SK-N-SH (cell line): ENCODE measurements around the gene RAMP1. TPM values are rescaled to one million over a fixed set of nuclear protein-coding genes. Genes with fewer than 3 reads are reported as not detected.
"Not testable (repeated sequence)": the region's sequence is repeated elsewhere in the genome, so short reads cannot be mapped to it uniquely, and the experiment has no call there.

ENCODE experiments used
- CTCF ChIA-PET: fragments of 300-600, 350-600 bp; formaldehyde crosslinking; extraction: SDS; loops from one replicate; lab custom pipeline; 2021; lab: Yijun Ruan, JAX
- POLR2A ChIA-PET: fragments of 350-600 bp; sonication (Branson Sonifier 250); formaldehyde crosslinking; extraction: SDS; loops from one replicate; lab custom pipeline; 2020; ENCODE audit warnings: antibody characterized with exemption, inconsistent platforms; lab: Yijun Ruan, JAX
- DNase-seq: peaks from one replicate; pipeline ENCODE4 v3.0.0; 2012
- H2AFZ ChIP-seq: fragments of 200-600 bp; sonication (generic); 2 replicates; pipeline ENCODE4 v1.8.1; 2016; ENCODE audit warnings: antibody characterized with exemption, mild to moderate bottlenecking, low read depth
- H3F3A ChIP-seq: fragments of 200-600 bp; sonication (generic); replicated peaks from 2 replicates; pipeline ENCODE3; 2016; ENCODE audit warnings: antibody characterized with exemption, mild to moderate bottlenecking; ENCODE audit not compliant: insufficient read depth
- H3K27ac ChIP-seq, 2 experiments: fragments of 200-500 bp in 1 of 2; fragments of 200-600 bp in 1 of 2; sonication (Bioruptor generic) in 1 of 2; sonication (generic), shearing (Covaris generic) in 1 of 2; 2 replicates each; pipeline versions ENCODE4 v1.5.1 to v1.6.1; 2014 to 2016; ENCODE audit warnings: low read depth in 2 of 2, inconsistent platforms in 1 of 2, low read length in 1 of 2, mild to moderate bottlenecking in 1 of 2, mixed read lengths in 1 of 2
- H3K27me3 ChIP-seq: fragments of 200-600 bp; sonication (generic), shearing (Covaris generic); 2 replicates; pipeline ENCODE4 v1.6.1; 2016; ENCODE audit warnings: mixed run types; ENCODE audit not compliant: insufficient read depth
- H3K36me3 ChIP-seq, 2 experiments: fragments of 200-500 bp in 1 of 2; fragments of 200-600 bp in 1 of 2; sonication (Bioruptor generic) in 1 of 2; sonication (generic) in 1 of 2; replicated peaks in 1 of 2; 2 replicates each; pipeline versions ENCODE3 to v1.5.1; 2014 to 2016; ENCODE audit warnings: low read length in 1 of 2, mild to moderate bottlenecking in 1 of 2; ENCODE audit not compliant: insufficient read depth in 2 of 2, control insufficient read depth in 1 of 2
- H3K4me1 ChIP-seq, 2 experiments: fragments of 200-500 bp in 1 of 2; fragments of 200-600 bp in 1 of 2; sonication (Bioruptor generic) in 1 of 2; sonication (generic), shearing (Covaris generic) in 1 of 2; 2 replicates each; pipeline versions ENCODE4 v1.5.1 to v1.6.1; 2014 to 2016; ENCODE audit warnings: low read depth in 1 of 2, low read length in 1 of 2, mixed run types in 1 of 2; ENCODE audit not compliant: insufficient read depth in 2 of 2, control insufficient read depth in 1 of 2
- H3K4me2 ChIP-seq: fragments of 200-600 bp; sonication (generic), shearing (Covaris generic); 2 replicates; pipeline ENCODE4 v1.6.1; 2017; ENCODE audit warnings: mixed run types
- H3K4me3 ChIP-seq, 2 experiments: fragments of 200-500 bp in 1 of 2; fragments of 200-600 bp in 1 of 2; sonication (Bioruptor generic) in 1 of 2; sonication (generic), shearing (Covaris generic) in 1 of 2; 2 replicates each; pipeline versions ENCODE4 v1.5.1 to v1.8.1; 2014 to 2016; ENCODE audit warnings: low read depth in 2 of 2, inconsistent platforms in 1 of 2, low read length in 1 of 2, mild to moderate bottlenecking in 1 of 2, mixed read lengths in 1 of 2, moderate library complexity in 1 of 2
- H3K79me2 ChIP-seq: fragments of 200-600 bp; sonication (generic); 2 replicates; pipeline ENCODE4 v1.8.1; 2017; ENCODE audit warnings: mild to moderate bottlenecking; ENCODE audit not compliant: insufficient read depth
- H3K9ac ChIP-seq: fragments of 200-600 bp; sonication (generic); 2 replicates; pipeline ENCODE4 v1.6.1; 2017; ENCODE audit warnings: mixed run types
- H3K9me2 ChIP-seq: fragments of 200-600 bp; sonication (generic); 2 replicates; pipeline ENCODE4 v1.6.1; 2017; ENCODE audit warnings: mixed run types
- H3K9me3 ChIP-seq: fragments of 200-600 bp; sonication (generic); 2 replicates; pipeline ENCODE4 v1.6.1; 2017; ENCODE audit warnings: mixed run types, mild to moderate bottlenecking, moderate library complexity
- H4K20me1 ChIP-seq: fragments of 200-600 bp; sonication (generic); 2 replicates; pipeline ENCODE4 v1.6.1; 2017; ENCODE audit warnings: mild to moderate bottlenecking, mixed run types; ENCODE audit not compliant: insufficient read depth
- CHD2 ChIP-seq: fragments of 150-350 bp; IDR thresholded peaks from 2 replicates; pipeline ENCODE4 v1.6.1; 2018; ENCODE audit warnings: low read length; ENCODE audit not compliant: partially characterized antibody
- CTCF ChIP-seq: fragments of 200-600 bp; sonication (generic); IDR thresholded peaks from 2 replicates; pipeline ENCODE4 v1.6.1; 2017; ENCODE audit warnings: antibody characterized with exemption, mild to moderate bottlenecking, moderate library complexity
- ELF1 ChIP-seq: IDR thresholded peaks from 2 replicates; pipeline ENCODE4 v1.4.0; 2012
- EZH2phosphoT487 ChIP-seq: fragments of 200-600 bp; sonication (generic); IDR thresholded peaks from 2 replicates; pipeline ENCODE4 v1.6.1; 2017; ENCODE audit warnings: low read depth, mixed run types, mild to moderate bottlenecking, antibody characterized with exemption, moderate library complexity, borderline replicate concordance
- FOSL2 ChIP-seq: IDR thresholded peaks from 2 replicates; pipeline ENCODE4 v1.4.0; 2012; ENCODE audit warnings: low read depth, mild to moderate bottlenecking, moderate library complexity, borderline replicate concordance
- NRF1 ChIP-seq: IDR thresholded peaks from 2 replicates; pipeline ENCODE4 v1.6.1; 2012; ENCODE audit warnings: low read depth, mild to moderate bottlenecking, low read length
- RFX5 ChIP-seq: IDR thresholded peaks from 2 replicates; pipeline ENCODE4 v1.6.1; 2012; ENCODE audit warnings: mild to moderate bottlenecking, improper control_type of control experiment, low read length
- RXRA ChIP-seq: IDR thresholded peaks from 2 replicates; pipeline ENCODE4 v1.4.0; 2012; ENCODE audit warnings: low read depth, mild to moderate bottlenecking, borderline replicate concordance
- TCF12 ChIP-seq: IDR thresholded peaks from 2 replicates; pipeline ENCODE4 v1.4.0; 2012
- USF1 ChIP-seq: IDR thresholded peaks from 2 replicates; pipeline ENCODE4 v1.4.0; 2012; ENCODE audit warnings: low read depth, borderline replicate concordance
- WGBS: methylation state at CpG from one replicate; pipeline ENCODE4 v1.1.6; 2017; ENCODE audit warnings: low lambda C conversion rate; 5-methylcytosine and 5-hydroxymethylcytosine counted together
- polyA plus RNA-seq, 3 experiments: library from polyadenylated mRNA; depleted of rRNA; stranded (reverse); fragments of >200 nt; gene quantifications; 2 replicates each; pipeline ENCODE4 v1.2.3, GENCODE V29; 2012

RAMP1 gene
- polyA plus RNA-seq, 1 of the 3 experiments (the other 2 are of a cell fraction), result 27.9 TPM

- ChIA-PET CTCF (interaction anchor here (3.7 kb wide), 1 partner anchor 21 kb away, joined by 12 read pairs; no protein-coding TSS in a partner anchor), POLR2A (no interaction called here)
- TF ChIP-seq CHD2, result no peak
- no peak for TF ChIP-seq USF1
- TF ChIP-seq RFX5, result no peak
- TF ChIP-seq TCF12, result no peak
- TF ChIP-seq RXRA, result no peak
- no peak for TF ChIP-seq ELF1
- no peak for TF ChIP-seq CTCF
These were observed 84.9 kb downstream of the RAMP1 start for GRCh38 chr2:237944302-237944701.

GRCh38 chr2:237946423-237946822, 87.0 kb downstream of the RAMP1 start:
- no peaks in the 10 kb centered on the region for H3K36me3 ChIP-seq
- TF ChIP-seq RXRA, result no peak
- no peak for TF ChIP-seq NRF1
- TF ChIP-seq EZH2phosphoT487, result no peak
- TF ChIP-seq FOSL2, result no peak
- H3K79me2 ChIP-seq, result no peaks in the 10 kb centered on the region
- H3K4me1 ChIP-seq, result no peaks in the 10 kb centered on the region
- H3K4me3 ChIP-seq, result no peak overlapping the region
- DNase-seq, result no peak
- no peak overlapping the region for H3K9ac ChIP-seq
- H3K27ac ChIP-seq, result no peak overlapping the region
- no peaks in the 10 kb centered on the region for H4K20me1 ChIP-seq
- H3K9me2 ChIP-seq, result no peaks in the 10 kb centered on the region
- CTCF ChIA-PET, result interaction anchor here (2.3 kb wide), 1 partner anchor 10 kb away, joined by 7 read pairs; no protein-coding TSS in a partner anchor
- 25% methylated on average over 1 of the region's 1 CpG for WGBS
- no peak overlapping the region for H2AFZ ChIP-seq
- no peak overlapping the region for H3K4me2 ChIP-seq
- H3F3A ChIP-seq, result no peaks in the 10 kb centered on the region
- no peaks in the 10 kb centered on the region for H3K9me3 ChIP-seq
- POLR2A ChIA-PET, result no interaction called here
- H3K27me3 ChIP-seq, result no peaks in the 10 kb centered on the region

More at GRCh38 chr2:237944302-237944701, 84.9 kb downstream of the RAMP1 start:
- Histone ChIP-seq H3K9me3 (no peaks in the 10 kb centered on the region), H3K4me3 (no peak overlapping the region), H2AFZ (no peak overlapping the region), H3K9me2 (no peaks in the 10 kb centered on the region), H3K79me2 (no peaks in the 10 kb centered on the region), H3F3A (no peaks in the 10 kb centered on the region), H3K36me3 (no peaks in the 10 kb centered on the region), H3K27me3 (no peaks in the 10 kb centered on the region), H3K27ac (no peak overlapping the region), H3K4me1 (no peaks in the 10 kb centered on the region), H3K4me2 (no peak overlapping the region), H3K9ac (no peak overlapping the region), H4K20me1 (no peaks in the 10 kb centered on the region)
- WGBS, result 43% methylated on average over 4 of the region's 4 CpGs
- DNase-seq, result no peak

GRCh38 chr2:237951354-237951753, 91.9 kb downstream of the RAMP1 start:
- H3K27ac ChIP-seq, H3K4me2 ChIP-seq, H3K27me3 ChIP-seq, H3F3A ChIP-seq, DNase-seq, H3K4me3 ChIP-seq, H3K36me3 ChIP-seq, H3K9me3 ChIP-seq, H3K9ac ChIP-seq, H2AFZ ChIP-seq, H3K9me2 ChIP-seq, H4K20me1 ChIP-seq, H3K4me1 ChIP-seq, H3K79me2 ChIP-seq: not testable (repeated sequence)
- ChIA-PET CTCF (interaction anchor here (0.9 to 3.0 kb wide), 5 partner anchors 10 to 312 kb away, joined by 4 to 11 read pairs (median 4); no protein-coding TSS in a partner anchor), POLR2A (interaction anchor here (0.6 kb wide), 1 partner anchor 8 kb away, joined by 4 read pairs; no protein-coding TSS in a partner anchor)
- 66% methylated on average over 4 of the region's 4 CpGs for WGBS
